ENCODE results near the gene TUBAL3. TPM values are rescaled to one million over a fixed set of nuclear protein-coding genes. Genes with fewer than 3 reads are reported as not detected.
A peak's percentile ranks its signal among the peaks of the same experiment; 100 is the strongest.

Gene TUBAL3
- total and polyA plus RNA-seq, 9 of the 15 experiments (the other 6 are each of a cell fraction or from before 2014, with no cell fraction given): 5.5 to 10.1 (median 6.9) TPM

GRCh38 chr10:5349362-5349761 is 55.3 kb downstream of the TUBAL3 start:
- no peaks in the 10 kb centered on the region for H3K9me1 ChIP-seq (ENCODE audit: control insufficient read depth, insufficient read depth, low read length)
- ChIA-PET POLR2A (no interaction called here), CTCF (ENCODE audit: low intra/inter-chr PET ratio) (interaction anchor here (0.6 kb wide), 1 partner anchor 44 kb away, joined by 3 read pairs; no protein-coding TSS in a partner anchor)
- no peaks in the 10 kb centered on the region for H3K9me3 ChIP-seq (replicated peaks; ENCODE audit: control insufficient read depth, insufficient read depth, low read depth, low read length)
- H3K27me3 ChIP-seq (ENCODE audit: control insufficient read depth in 2 of 2, insufficient read depth in 2 of 2, low read length in 2 of 2): peaks cover 4 to 7% of the 10 kb centered on the region in 2 experiments; a peak in 2 of 5 replicates
- H2AFZ ChIP-seq (ENCODE audit: low read depth, low read length): no peak overlapping the region
- no peak overlapping the region for H3K4me2 ChIP-seq (ENCODE audit: insufficient read depth, low read length)
- no peaks in the 10 kb centered on the region for H3K79me2 ChIP-seq (ENCODE audit: control insufficient read depth, insufficient read depth, low read length)
- intact Hi-C loops (cut with micrococcal nuclease) (no loop called here), in situ Hi-C loops (cut with MboI) (no loop called here)
- ATAC-seq (no peak), FAIRE-seq (peak; percentile 6), DNase-seq (ENCODE audit: extremely low read depth in 1 of 4, low spot score in 3 of 4) (no peak)
- no TSS peak for BruUV-seq (replicated peaks)
- no peaks in the 10 kb centered on the region for H4K20me1 ChIP-seq (replicated peaks; ENCODE audit: control insufficient read depth, insufficient read depth, low read length)
- no peak overlapping the region for H3K9ac ChIP-seq (ENCODE audit: insufficient read depth in 1 of 2, low read depth in 2 of 2, low read length in 2 of 2)
- WGBS (ENCODE audit: insufficient coverage, low coverage, missing lambda C conversion rate): 3% methylated on average over 2 of the region's 2 CpGs
- no peaks in the 10 kb centered on the region for H3K36me3 ChIP-seq (ENCODE audit: control insufficient read depth, insufficient read depth, low read length)
- no peaks in the 10 kb centered on the region for H3K4me1 ChIP-seq (replicated peaks in 1 of 2; ENCODE audit: control insufficient read depth in 2 of 2, insufficient read depth in 2 of 2, low read length in 2 of 2)
- H3K27ac ChIP-seq (ENCODE audit: extremely low read depth, low read depth, low read length): no peak overlapping the region
- H3K4me3 ChIP-seq: no peak overlapping the region
- TF ChIP-seq TRIM28 (IDR thresholded peaks at IDR 0.05) (no peak), ZBTB7A (IDR thresholded peaks at IDR 0.05; ENCODE audit: borderline replicate concordance, control insufficient read depth, low read depth, low read length) (no peak), PML (IDR thresholded peaks at IDR 0.05; ENCODE audit: low read length) (no peak), PBX2 (CRISPR knock-in tag; IDR thresholded peaks at IDR 0.05; ENCODE audit: low read depth) (no peak), PBX2 (tag; conservative IDR thresholded peaks at IDR 0.05; ENCODE audit: low read depth) (no peak), NELFE (IDR thresholded peaks at IDR 0.05; ENCODE audit: insufficient read depth, insufficient read length) (no peak), SP1 (CRISPR knock-in tag; IDR thresholded peaks at IDR 0.05) (no peak), LEF1 (IDR thresholded peaks at IDR 0.05) (no peak), DPF2 (IDR thresholded peaks at IDR 0.05) (no peak), PHTF2 (CRISPR knock-in tag; IDR thresholded peaks at IDR 0.05) (no peak), ZNF174 (CRISPR knock-in tag; IDR thresholded peaks at IDR 0.05) (no peak), LARP7 (IDR thresholded peaks at IDR 0.05) (no peak), PTBP1 (IDR thresholded peaks at IDR 0.05; ENCODE audit: low read depth, low read length) (no peak)
- TF ChIP-seq, protein P1, sequence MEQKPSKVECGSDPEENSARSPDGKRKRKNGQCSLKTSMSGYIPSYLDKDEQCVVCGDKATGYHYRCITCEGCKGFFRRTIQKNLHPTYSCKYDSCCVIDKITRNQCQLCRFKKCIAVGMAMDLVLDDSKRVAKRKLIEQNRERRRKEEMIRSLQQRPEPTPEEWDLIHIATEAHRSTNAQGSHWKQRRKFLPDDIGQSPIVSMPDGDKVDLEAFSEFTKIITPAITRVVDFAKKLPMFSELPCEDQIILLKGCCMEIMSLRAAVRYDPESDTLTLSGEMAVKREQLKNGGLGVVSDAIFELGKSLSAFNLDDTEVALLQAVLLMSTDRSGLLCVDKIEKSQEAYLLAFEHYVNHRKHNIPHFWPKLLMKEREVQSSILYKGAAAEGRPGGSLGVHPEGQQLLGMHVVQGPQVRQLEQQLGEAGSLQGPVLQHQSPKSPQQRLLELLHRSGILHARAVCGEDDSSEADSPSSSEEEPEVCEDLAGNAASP (IDR thresholded peaks at IDR 0.05): no peak
- TF ChIP-seq, protein P2, sequence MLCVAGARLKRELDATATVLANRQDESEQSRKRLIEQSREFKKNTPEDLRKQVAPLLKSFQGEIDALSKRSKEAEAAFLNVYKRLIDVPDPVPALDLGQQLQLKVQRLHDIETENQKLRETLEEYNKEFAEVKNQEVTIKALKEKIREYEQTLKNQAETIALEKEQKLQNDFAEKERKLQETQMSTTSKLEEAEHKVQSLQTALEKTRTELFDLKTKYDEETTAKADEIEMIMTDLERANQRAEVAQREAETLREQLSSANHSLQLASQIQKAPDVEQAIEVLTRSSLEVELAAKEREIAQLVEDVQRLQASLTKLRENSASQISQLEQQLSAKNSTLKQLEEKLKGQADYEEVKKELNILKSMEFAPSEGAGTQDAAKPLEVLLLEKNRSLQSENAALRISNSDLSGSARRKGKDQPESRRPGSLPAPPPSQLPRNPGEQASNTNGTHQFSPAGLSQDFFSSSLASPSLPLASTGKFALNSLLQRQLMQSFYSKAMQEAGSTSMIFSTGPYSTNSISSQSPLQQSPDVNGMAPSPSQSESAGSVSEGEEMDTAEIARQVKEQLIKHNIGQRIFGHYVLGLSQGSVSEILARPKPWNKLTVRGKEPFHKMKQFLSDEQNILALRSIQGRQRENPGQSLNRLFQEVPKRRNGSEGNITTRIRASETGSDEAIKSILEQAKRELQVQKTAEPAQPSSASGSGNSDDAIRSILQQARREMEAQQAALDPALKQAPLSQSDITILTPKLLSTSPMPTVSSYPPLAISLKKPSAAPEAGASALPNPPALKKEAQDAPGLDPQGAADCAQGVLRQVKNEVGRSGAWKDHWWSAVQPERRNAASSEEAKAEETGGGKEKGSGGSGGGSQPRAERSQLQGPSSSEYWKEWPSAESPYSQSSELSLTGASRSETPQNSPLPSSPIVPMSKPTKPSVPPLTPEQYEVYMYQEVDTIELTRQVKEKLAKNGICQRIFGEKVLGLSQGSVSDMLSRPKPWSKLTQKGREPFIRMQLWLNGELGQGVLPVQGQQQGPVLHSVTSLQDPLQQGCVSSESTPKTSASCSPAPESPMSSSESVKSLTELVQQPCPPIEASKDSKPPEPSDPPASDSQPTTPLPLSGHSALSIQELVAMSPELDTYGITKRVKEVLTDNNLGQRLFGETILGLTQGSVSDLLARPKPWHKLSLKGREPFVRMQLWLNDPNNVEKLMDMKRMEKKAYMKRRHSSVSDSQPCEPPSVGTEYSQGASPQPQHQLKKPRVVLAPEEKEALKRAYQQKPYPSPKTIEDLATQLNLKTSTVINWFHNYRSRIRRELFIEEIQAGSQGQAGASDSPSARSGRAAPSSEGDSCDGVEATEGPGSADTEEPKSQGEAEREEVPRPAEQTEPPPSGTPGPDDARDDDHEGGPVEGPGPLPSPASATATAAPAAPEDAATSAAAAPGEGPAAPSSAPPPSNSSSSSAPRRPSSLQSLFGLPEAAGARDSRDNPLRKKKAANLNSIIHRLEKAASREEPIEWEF (CRISPR knock-in tag; IDR thresholded peaks at IDR 0.05): no peak
- TF ChIP-seq, protein P3, sequence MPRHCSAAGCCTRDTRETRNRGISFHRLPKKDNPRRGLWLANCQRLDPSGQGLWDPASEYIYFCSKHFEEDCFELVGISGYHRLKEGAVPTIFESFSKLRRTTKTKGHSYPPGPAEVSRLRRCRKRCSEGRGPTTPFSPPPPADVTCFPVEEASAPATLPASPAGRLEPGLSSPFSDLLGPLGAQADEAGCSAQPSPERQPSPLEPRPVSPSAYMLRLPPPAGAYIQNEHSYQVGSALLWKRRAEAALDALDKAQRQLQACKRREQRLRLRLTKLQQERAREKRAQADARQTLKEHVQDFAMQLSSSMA (CRISPR knock-in tag; IDR thresholded peaks at IDR 0.05): no peak

All from K562 (cell line).